ENCODE results near the gene NUDCD2. TPM values are rescaled to one million over a fixed set of nuclear protein-coding genes. Genes with fewer than 3 reads are reported as not detected.

NUDCD2 gene
- total RNA-seq, 1 donor from 2014 or later, result 15.9 TPM

DNA sequence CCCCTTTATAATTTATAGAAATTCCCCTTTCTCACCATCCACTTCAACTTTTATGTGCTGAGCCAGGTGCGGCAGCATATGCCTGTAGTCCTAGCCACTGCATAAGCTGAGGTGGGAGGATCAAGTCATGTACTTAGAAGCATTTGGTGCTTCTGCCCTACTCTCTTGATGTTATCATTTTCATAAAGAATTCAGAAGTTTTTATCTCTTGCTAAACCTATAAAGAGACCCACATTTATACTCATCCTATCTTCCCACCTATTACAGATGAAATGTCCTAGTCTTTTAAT, 19.0 kb upstream of the NUDCD2 start:
- Histone ChIP-seq H3K9me3 (ENCODE audit: insufficient read depth, low read depth, low read length) (no peaks in the 10 kb centered on the region), H3K27me3 (ENCODE audit: insufficient read depth, low read length) (no peaks in the 10 kb centered on the region), H3K36me3 (ENCODE audit: insufficient read depth, low read length) (peaks cover 4% of the 10 kb centered on the region), H3K4me2 (ENCODE audit: low read length) (no peak overlapping the region), H3K79me2 (ENCODE audit: insufficient read depth, low read length) (no peaks in the 10 kb centered on the region), H3K27ac (ENCODE audit: low read depth, low read length) (no peak overlapping the region), H4K20me1 (ENCODE audit: insufficient read depth, low read length) (no peaks in the 10 kb centered on the region), H3K9ac (ENCODE audit: low read length) (no peak overlapping the region), H3K4me1 (ENCODE audit: insufficient read depth, low read length) (no peaks in the 10 kb centered on the region), H2AFZ (ENCODE audit: low read depth, low read length) (no peak overlapping the region), H3K4me3 (ENCODE audit: insufficient read depth, low read depth, low read length) (no peak overlapping the region)
- DNase-seq (ENCODE audit: low read depth) (no peak), FAIRE-seq (no peak)
- Mint-ChIP-seq H3K27me3 (ENCODE audit: low read depth, unreplicated experiment) (no peaks in the 10 kb centered on the region), H3K4me1 (ENCODE audit: low read depth, unreplicated experiment) (peaks cover 9% of the 10 kb centered on the region), H3K9me3 (ENCODE audit: unreplicated experiment) (no peaks in the 10 kb centered on the region), H3K27ac (ENCODE audit: unreplicated experiment) (no peak overlapping the region), H3K36me3 (ENCODE audit: low read depth, unreplicated experiment) (no peaks in the 10 kb centered on the region), H3K4me3 (ENCODE audit: unreplicated experiment) (no peak overlapping the region)
- TF ChIP-seq EZH2 (IDR thresholded peaks at IDR 0.05; ENCODE audit: insufficient read depth, low read length), result no peak
- TF ChIP-seq, protein P1, sequence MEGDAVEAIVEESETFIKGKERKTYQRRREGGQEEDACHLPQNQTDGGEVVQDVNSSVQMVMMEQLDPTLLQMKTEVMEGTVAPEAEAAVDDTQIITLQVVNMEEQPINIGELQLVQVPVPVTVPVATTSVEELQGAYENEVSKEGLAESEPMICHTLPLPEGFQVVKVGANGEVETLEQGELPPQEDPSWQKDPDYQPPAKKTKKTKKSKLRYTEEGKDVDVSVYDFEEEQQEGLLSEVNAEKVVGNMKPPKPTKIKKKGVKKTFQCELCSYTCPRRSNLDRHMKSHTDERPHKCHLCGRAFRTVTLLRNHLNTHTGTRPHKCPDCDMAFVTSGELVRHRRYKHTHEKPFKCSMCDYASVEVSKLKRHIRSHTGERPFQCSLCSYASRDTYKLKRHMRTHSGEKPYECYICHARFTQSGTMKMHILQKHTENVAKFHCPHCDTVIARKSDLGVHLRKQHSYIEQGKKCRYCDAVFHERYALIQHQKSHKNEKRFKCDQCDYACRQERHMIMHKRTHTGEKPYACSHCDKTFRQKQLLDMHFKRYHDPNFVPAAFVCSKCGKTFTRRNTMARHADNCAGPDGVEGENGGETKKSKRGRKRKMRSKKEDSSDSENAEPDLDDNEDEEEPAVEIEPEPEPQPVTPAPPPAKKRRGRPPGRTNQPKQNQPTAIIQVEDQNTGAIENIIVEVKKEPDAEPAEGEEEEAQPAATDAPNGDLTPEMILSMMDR (IDR thresholded peaks at IDR 0.05; ENCODE audit: insufficient read depth, low read depth, low read length), result no peak

DNA sequence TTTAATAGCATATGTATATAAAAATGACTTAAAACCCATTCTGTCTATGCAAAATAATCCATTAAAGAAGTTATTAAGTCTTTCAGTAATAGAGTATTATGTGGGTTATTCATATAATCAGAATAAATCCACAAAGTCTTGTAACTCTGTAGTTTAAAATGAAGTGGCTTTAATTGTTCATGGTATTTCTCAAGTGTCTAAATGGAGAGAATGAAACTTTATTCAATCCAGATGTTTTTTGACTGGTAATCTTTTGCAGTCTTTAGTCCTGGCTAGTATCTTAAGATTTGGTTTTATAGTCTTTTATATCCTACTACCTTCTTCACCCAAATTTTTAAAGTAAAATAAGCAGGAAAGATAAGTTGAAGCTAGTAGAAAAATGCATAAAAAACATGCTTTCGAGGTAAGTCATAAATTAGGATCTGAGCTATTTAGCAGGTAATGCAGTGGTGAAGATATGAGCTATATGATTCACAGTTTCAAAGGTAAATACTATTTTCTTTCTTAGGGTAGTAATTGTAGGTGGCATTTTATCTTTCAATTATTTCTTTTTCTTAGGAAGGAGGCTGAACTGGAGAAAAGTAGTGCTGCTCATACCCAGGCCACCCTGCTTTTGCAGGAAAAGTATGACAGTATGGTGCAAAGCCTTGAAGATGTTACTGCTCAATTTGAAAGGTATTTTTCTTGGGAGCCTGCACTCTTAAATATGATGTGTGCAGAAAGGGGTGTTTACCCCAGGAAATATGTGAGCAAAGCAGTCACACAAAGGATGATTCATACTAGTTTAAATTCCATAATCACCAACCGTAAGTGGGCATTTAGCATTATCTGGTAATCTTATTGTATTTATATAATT, 18.5 kb upstream of the NUDCD2 start:
- H3K4me3 Mint-ChIP-seq (ENCODE audit: unreplicated experiment), result no peak overlapping the region
- Histone ChIP-seq H3K9me3 (ENCODE audit: insufficient read depth, low read depth, low read length) (no peaks in the 10 kb centered on the region), H3K4me2 (ENCODE audit: low read length) (no peak overlapping the region), H3K4me1 (ENCODE audit: insufficient read depth, low read length) (no peaks in the 10 kb centered on the region), H3K4me3 (ENCODE audit: insufficient read depth, low read depth, low read length) (no peak overlapping the region), H3K27me3 (ENCODE audit: insufficient read depth, low read length) (no peaks in the 10 kb centered on the region), H3K9ac (ENCODE audit: low read length) (no peak overlapping the region), H2AFZ (ENCODE audit: low read depth, low read length) (no peak overlapping the region), H3K36me3 (ENCODE audit: insufficient read depth, low read length) (peaks cover 7% of the 10 kb centered on the region), H3K79me2 (ENCODE audit: insufficient read depth, low read length) (no peaks in the 10 kb centered on the region), H4K20me1 (ENCODE audit: insufficient read depth, low read length) (no peaks in the 10 kb centered on the region), H3K27ac (ENCODE audit: low read depth, low read length) (no peak overlapping the region)
- TF ChIP-seq, protein P1 (IDR thresholded peaks at IDR 0.05; ENCODE audit: insufficient read depth, low read depth, low read length), result no peak
- TF ChIP-seq EZH2 (IDR thresholded peaks at IDR 0.05; ENCODE audit: insufficient read depth, low read length), result no peak
- H3K4me1 Mint-ChIP-seq (ENCODE audit: low read depth, unreplicated experiment), result peaks cover 9% of the 10 kb centered on the region
- no peaks in the 10 kb centered on the region for H3K9me3 Mint-ChIP-seq (ENCODE audit: unreplicated experiment)
- H3K27ac Mint-ChIP-seq (ENCODE audit: unreplicated experiment), result no peak overlapping the region
- H3K27me3 Mint-ChIP-seq (ENCODE audit: low read depth, unreplicated experiment), result no peaks in the 10 kb centered on the region
- DNase-seq (ENCODE audit: low read depth) (peak; percentile 20), FAIRE-seq (no peak)
- no peaks in the 10 kb centered on the region for H3K36me3 Mint-ChIP-seq (ENCODE audit: low read depth, unreplicated experiment)

DNA sequence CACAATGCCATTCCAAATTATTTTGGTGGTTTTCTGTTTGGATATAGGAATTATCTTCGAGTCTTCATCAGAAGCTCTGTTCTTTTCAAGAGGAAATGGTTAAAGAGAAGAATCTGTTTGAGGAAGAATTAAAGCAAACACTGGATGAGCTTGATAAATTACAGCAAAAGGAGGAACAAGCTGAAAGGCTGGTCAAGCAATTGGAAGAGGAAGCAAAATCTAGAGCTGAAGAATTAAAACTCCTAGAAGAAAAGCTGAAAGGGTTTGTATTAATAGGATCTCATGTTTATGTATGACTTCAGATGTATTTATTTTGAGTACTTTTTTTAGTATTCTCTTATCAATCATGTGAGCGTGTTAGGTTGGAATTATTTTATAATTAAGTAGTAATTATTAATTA, 15.5 kb upstream of the NUDCD2 start:
- no peaks in the 10 kb centered on the region for H3K9me3 ChIP-seq (ENCODE audit: insufficient read depth, low read depth, low read length)
- Mint-ChIP-seq H3K4me3 (ENCODE audit: unreplicated experiment) (no peak overlapping the region), H3K27ac (ENCODE audit: unreplicated experiment) (no peak overlapping the region), H3K27me3 (ENCODE audit: low read depth, unreplicated experiment) (no peaks in the 10 kb centered on the region), H3K9me3 (ENCODE audit: unreplicated experiment) (no peaks in the 10 kb centered on the region), H3K4me1 (ENCODE audit: low read depth, unreplicated experiment) (peaks cover 9% of the 10 kb centered on the region), H3K36me3 (ENCODE audit: low read depth, unreplicated experiment) (no peaks in the 10 kb centered on the region)
- H4K20me1 ChIP-seq (ENCODE audit: insufficient read depth, low read length), result no peaks in the 10 kb centered on the region
- no peak overlapping the region for H3K4me2 ChIP-seq (ENCODE audit: low read length)
- no peaks in the 10 kb centered on the region for H3K27me3 ChIP-seq (ENCODE audit: insufficient read depth, low read length)
- FAIRE-seq, result no peak
- no peaks in the 10 kb centered on the region for H3K79me2 ChIP-seq (ENCODE audit: insufficient read depth, low read length)
- H2AFZ ChIP-seq (ENCODE audit: low read depth, low read length), result no peak overlapping the region
- no peak overlapping the region for H3K27ac ChIP-seq (ENCODE audit: low read depth, low read length)
- H3K4me3 ChIP-seq (ENCODE audit: insufficient read depth, low read depth, low read length), result no peak overlapping the region
- no peak overlapping the region for H3K9ac ChIP-seq (ENCODE audit: low read length)
- no peak for DNase-seq (ENCODE audit: low read depth)
- H3K36me3 ChIP-seq (ENCODE audit: insufficient read depth, low read length), result peaks cover 16% of the 10 kb centered on the region
- no peaks in the 10 kb centered on the region for H3K4me1 ChIP-seq (ENCODE audit: insufficient read depth, low read length)
- TF ChIP-seq, protein P1 (IDR thresholded peaks at IDR 0.05; ENCODE audit: insufficient read depth, low read depth, low read length), result no peak
- no peak for TF ChIP-seq EZH2 (IDR thresholded peaks at IDR 0.05; ENCODE audit: insufficient read depth, low read length)
